Tibial artery (tissue), 4 donors: ENCODE results near the gene ABHD4.

Experiments used
- DNase-seq, 2 donors: peaks; one replicate each; pipeline ENCODE4 v3.0.0-alpha.2; 2019
- H3K27ac ChIP-seq, 2 donors: fragments of 200-600 bp; sonication (generic) in 1 of 2; 1 replicate in 1 of 2; 2 replicates in 1 of 2; pipeline ENCODE4 v1.5.1; 2018 to 2019; ENCODE audit warnings: mild to moderate bottlenecking in 1 of 2
- H3K27me3 ChIP-seq, 2 donors: fragments of 200-600 bp; sonication (generic) in 1 of 2; one replicate each; pipeline versions ENCODE4 v1.5.1 to v1.6.0; 2016 to 2019
- H3K36me3 ChIP-seq, 3 donors: fragments of 200-600 bp; sonication (generic) in 2 of 3; one replicate each; pipeline ENCODE4 v1.5.1; 2016 to 2019; ENCODE audit warnings: mild to moderate bottlenecking in 2 of 3
- H3K4me1 ChIP-seq, 4 donors: fragments of 200-600 bp; sonication (generic) in 2 of 4; 1 replicate in 3 of 4; 2 replicates in 1 of 4; pipeline ENCODE4 v1.5.1; 2016 to 2019
- H3K4me3 ChIP-seq, 2 donors: fragments of 200-600 bp; sonication (generic) in 1 of 2; 1 replicate in 1 of 2; 2 replicates in 1 of 2; pipeline ENCODE4 v1.5.1; 2018 to 2019; ENCODE audit warnings: mild to moderate bottlenecking in 2 of 2
- H3K9me3 ChIP-seq, 3 donors: fragments of 200-600 bp; sonication (generic) in 1 of 3; one replicate each; pipeline ENCODE4 v1.5.1; 2016 to 2019
- CTCF ChIP-seq, 2 experiments: fragments of 200-600 bp in 1 of 2; fragments of 450-650 bp in 1 of 2; IDR thresholded peaks; one replicate each; pipeline ENCODE4 v1.5.1; 2017 to 2019; ENCODE audit warnings: antibody characterized with exemption in 2 of 2, mild to moderate bottlenecking in 1 of 2, moderate library complexity in 1 of 2
- intact Hi-C: fragments of 100-400 bp; cut with DNase I; formaldehyde crosslinking; loops from one replicate; pipeline ENCODE4 v1.15.0; 2023; ENCODE audit warnings: low total_unique reads

ABHD4 gene

GRCh38 chr14:22588526-22589095, 9.5 kb upstream of the ABHD4 start:
- intact Hi-C loops = no loop called here

DNA sequence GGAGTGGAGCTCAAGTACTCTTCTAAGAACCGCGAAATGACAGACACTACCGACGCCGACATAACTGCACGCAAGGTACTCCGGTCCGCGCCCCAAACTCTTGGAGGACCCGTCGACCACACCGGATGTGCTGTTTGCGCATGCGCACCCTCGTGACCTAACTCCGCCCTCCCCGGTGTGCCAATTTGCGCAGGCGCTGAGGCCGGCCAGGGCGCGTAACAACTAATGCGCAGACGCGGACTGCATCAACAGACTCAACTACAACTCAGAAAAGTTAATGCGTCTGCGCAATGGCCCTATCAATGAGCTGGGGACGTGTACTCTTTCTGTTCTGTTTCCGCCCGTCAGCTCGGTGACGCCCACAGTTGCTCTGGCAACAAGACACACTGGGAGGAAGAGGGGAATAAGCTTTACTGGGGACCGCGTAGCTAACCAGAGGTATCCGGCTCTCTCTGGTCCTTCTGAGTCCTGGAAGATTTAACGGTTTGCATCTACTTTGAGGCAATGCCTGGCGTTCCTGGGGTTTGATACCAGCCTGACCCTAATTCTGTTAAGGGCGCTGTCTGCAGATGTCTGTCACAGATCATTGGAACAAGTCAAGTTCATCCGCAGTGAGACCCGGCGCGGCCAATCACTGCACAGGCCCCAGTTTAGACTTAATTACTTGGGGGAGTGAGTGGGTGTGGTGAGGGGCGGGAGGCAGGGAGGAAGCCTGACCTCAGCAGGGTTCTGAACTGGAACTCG, 8.8 kb upstream of the ABHD4 start, which contains the start of gene DAD1:
TSS of gene DAD1 (minus strand) at position 129 of the 744 bp plus-strand sequence. CDS start at position 62, 67 bp downstream.
- H3K27me3 ChIP-seq = no peaks in the 10 kb centered on the region

More at GRCh38 chr14:22588526-22589095, 9.5 kb upstream of the ABHD4 start:
- peak overlapping the region; percentile 93 to 98 for H3K27ac ChIP-seq
- no peak for DNase-seq
- no peaks in the 10 kb centered on the region for H3K27me3 ChIP-seq
- no peak for TF ChIP-seq CTCF (IDR thresholded peaks at IDR 0.05)
- no peaks in the 10 kb centered on the region for H3K9me3 ChIP-seq
- no peaks in the 10 kb centered on the region for H3K36me3 ChIP-seq
- H3K4me1 ChIP-seq = peaks cover 0 to 56% (median 45%) of the 10 kb centered on the region in 4 donors
- peak overlapping the region; percentile 71 to 80 for H3K4me3 ChIP-seq

GRCh38 chr14:22593189-22593588, 4.9 kb upstream of the ABHD4 start:
- no peak for DNase-seq
- intact Hi-C loops = no loop called here
- no peak overlapping the region for H3K27ac ChIP-seq
- H3K4me1 ChIP-seq = peaks cover 0 to 18% (median 9%) of the 10 kb centered on the region in 4 donors
- H3K27me3 ChIP-seq = no peaks in the 10 kb centered on the region
- TF ChIP-seq CTCF (IDR thresholded peaks at IDR 0.05) = no peak
- no peaks in the 10 kb centered on the region for H3K9me3 ChIP-seq
- H3K36me3 ChIP-seq = no peaks in the 10 kb centered on the region
- no peak overlapping the region for H3K4me3 ChIP-seq

More for the DNA sequence above, 8.8 kb upstream of the ABHD4 start, which contains the start of gene DAD1:
- H3K4me1 ChIP-seq = peaks cover 0 to 51% (median 39%) of the 10 kb centered on the region in 4 donors
- no peaks in the 10 kb centered on the region for H3K9me3 ChIP-seq
- H3K27ac ChIP-seq = peak within 1 kb of the TSS; percentile 93 to 98
- H3K4me3 ChIP-seq = peak within 1 kb of the TSS; percentile 71 to 80
- DNase-seq = peak; percentile 99
- TF ChIP-seq CTCF (IDR thresholded peaks at IDR 0.05) = no peak
- no peaks in the 10 kb centered on the region for H3K36me3 ChIP-seq
- intact Hi-C loops = no loop called here

- Histone ChIP-seq H3K9me3 (no peaks in the 10 kb centered on the region), H3K36me3 (no peaks in the 10 kb centered on the region), H3K4me3 (no peak overlapping the region), H3K27me3 (no peaks in the 10 kb centered on the region), H3K4me1 (peaks cover 0 to 15% (median 7%) of the 10 kb centered on the region in 4 donors), H3K27ac (no peak overlapping the region)
- DNase-seq = no peak
- intact Hi-C loops = no loop called here
- no peak for TF ChIP-seq CTCF (IDR thresholded peaks at IDR 0.05)
These were observed 4.5 kb upstream of the ABHD4 start for GRCh38 chr14:22593601-22594000.

GRCh38 chr14:22594156-22594716, 3.9 kb upstream of the ABHD4 start:
- H3K4me1 ChIP-seq = peaks cover 0 to 19% (median 9%) of the 10 kb centered on the region in 4 donors
- no peak overlapping the region for H3K4me3 ChIP-seq
- H3K9me3 ChIP-seq = no peaks in the 10 kb centered on the region
- no peak for TF ChIP-seq CTCF (IDR thresholded peaks at IDR 0.05)
- H3K27ac ChIP-seq = no peak overlapping the region
- DNase-seq = no peak
- intact Hi-C loops = no loop called here
- no peaks in the 10 kb centered on the region for H3K27me3 ChIP-seq
- H3K36me3 ChIP-seq = no peaks in the 10 kb centered on the region
